H1 (cell line): Measurements from ENCODE around the gene PES1. TPM values are rescaled to one million over a fixed set of nuclear protein-coding genes. Genes with fewer than 3 reads are reported as not detected.

Experiments used
- CTCF ChIA-PET: fragments of 300-600 bp; sonication (Branson Sonifier 250); formaldehyde crosslinking; loops from one replicate; lab custom pipeline; 2021; ENCODE audit not compliant: partially characterized antibody; lab: Charles Lee
- POLR2A ChIA-PET: fragments of 300-600 bp; sonication (Branson Sonifier 250); formaldehyde crosslinking; loops from one replicate; lab custom pipeline; 2021; ENCODE audit warnings: inconsistent platforms; ENCODE audit not compliant: partially characterized antibody; lab: Charles Lee
- DNase-seq, 2 experiments: peaks; one replicate each; pipeline versions ENCODE4 v3.0.0 to v3.0.0-alpha.2; 2010 to 2022; ENCODE audit warnings: low spot score in 2 of 2, low read depth in 1 of 2, mixed read lengths in 1 of 2
- FAIRE-seq: peaks from 2 replicates; lab custom pipeline; 2011; peaks lifted over from hg19 to GRCh38; lab: Jason Lieb, UNC
- H2AFZ ChIP-seq: 2 replicates; pipeline ENCODE4 v1.8.1; 2012; ENCODE audit warnings: low read length, inconsistent platforms
- H2AK5ac ChIP-seq: 2 replicates; pipeline ENCODE4 v1.6.1; 2013; ENCODE audit warnings: low read depth, low read length
- H2BK120ac ChIP-seq: replicated peaks from 2 replicates; pipeline ENCODE3; 2013; ENCODE audit warnings: low read depth, low read length, inconsistent platforms
- H2BK12ac ChIP-seq: 2 replicates; pipeline ENCODE4 v1.6.1; 2013; ENCODE audit warnings: low read depth, low read length
- H2BK15ac ChIP-seq: 2 replicates; pipeline ENCODE4 v1.6.1; 2013; ENCODE audit warnings: low read length
- H2BK20ac ChIP-seq: 2 replicates; pipeline ENCODE4 v1.6.1; 2013; ENCODE audit warnings: low read length
- H2BK5ac ChIP-seq: 2 replicates; pipeline ENCODE4 v1.6.1; 2013; ENCODE audit warnings: low read depth, low read length
- H3K14ac ChIP-seq: 2 replicates; pipeline ENCODE4 v1.6.1; 2013; ENCODE audit warnings: inconsistent platforms; ENCODE audit not compliant: insufficient read length
- H3K18ac ChIP-seq: 2 replicates; pipeline ENCODE4 v1.6.1; 2013; ENCODE audit warnings: low read length; ENCODE audit errors: extremely low read depth
- H3K23ac ChIP-seq: 2 replicates; pipeline ENCODE4 v1.6.1; 2013; ENCODE audit warnings: inconsistent platforms; ENCODE audit not compliant: insufficient read length
- H3K23me2 ChIP-seq: 2 replicates; pipeline ENCODE4 v1.6.1; 2013; ENCODE audit warnings: low read depth, low read length
- H3K27ac ChIP-seq: 2 replicates; pipeline ENCODE4 v1.6.1; 2011; ENCODE audit warnings: low read depth, low read length, inconsistent platforms
- H3K27me3 ChIP-seq, 4 experiments: replicated peaks in 1 of 4; 1 replicate in 1 of 4; 2 replicates in 3 of 4; pipeline versions ENCODE4 v1.6.1 to v1.8.1; 2011 to 2013; ENCODE audit warnings: low read length in 3 of 4, mild to moderate bottlenecking in 3 of 4, inconsistent platforms in 2 of 4, mixed read lengths in 2 of 4, moderate library complexity in 1 of 4; ENCODE audit not compliant: control insufficient read depth in 3 of 4, insufficient read depth in 3 of 4; ENCODE audit errors: extremely low read depth in 1 of 4
- H3K36me3 ChIP-seq, 4 experiments: 2 replicates each; pipeline versions ENCODE4 v1.6.1 to v1.8.1; 2011 to 2013; ENCODE audit warnings: mild to moderate bottlenecking in 4 of 4, low read length in 3 of 4, moderate library complexity in 2 of 4, control low read depth in 1 of 4, inconsistent platforms in 1 of 4; ENCODE audit not compliant: insufficient read depth in 4 of 4, control insufficient read depth in 2 of 4
- H3K4ac ChIP-seq: replicated peaks from 2 replicates; pipeline ENCODE3; 2013; ENCODE audit warnings: low read length, low read depth, mixed read lengths, inconsistent platforms; ENCODE audit not compliant: insufficient read length
- H3K4me1 ChIP-seq, 4 experiments: replicated peaks in 1 of 4; 1 replicate in 1 of 4; 2 replicates in 3 of 4; pipeline versions ENCODE4 v1.6.1 to v1.8.1; 2011 to 2013; ENCODE audit warnings: low read length in 3 of 4, inconsistent platforms in 2 of 4, mixed read lengths in 1 of 4; ENCODE audit not compliant: insufficient read depth in 4 of 4, control insufficient read depth in 3 of 4
- H3K4me2 ChIP-seq, 2 experiments: 2 replicates each; pipeline versions ENCODE4 v1.6.1 to v1.8.1; 2011 to 2013; ENCODE audit warnings: low read depth in 2 of 2, low read length in 2 of 2, control low read depth in 1 of 2, inconsistent platforms in 1 of 2, mild to moderate bottlenecking in 1 of 2; ENCODE audit not compliant: insufficient read depth in 1 of 2
- H3K4me3 ChIP-seq, 4 experiments: fragments of 200-600, 300-600 bp in 1 of 4; sonication (generic), shearing (Covaris generic), sonication (Bioruptor Twin) in 1 of 4; 2 replicates each; pipeline versions ENCODE4 v1.5.1 to v1.8.1; 2011 to 2016; ENCODE audit warnings: low read length in 4 of 4, low read depth in 3 of 4, control low read depth in 2 of 4, inconsistent platforms in 2 of 4, mild to moderate bottlenecking in 2 of 4, mixed read lengths in 1 of 4, moderate library complexity in 1 of 4; ENCODE audit not compliant: insufficient read depth in 2 of 4; ENCODE audit errors: extremely low read depth in 1 of 4
- H3K56ac ChIP-seq: replicated peaks from 2 replicates; pipeline ENCODE3; 2013; ENCODE audit warnings: low read depth, mild to moderate bottlenecking, mixed read lengths, low read length, inconsistent platforms; ENCODE audit not compliant: insufficient read length
- H3K79me1 ChIP-seq: 2 replicates; pipeline ENCODE4 v1.6.1; 2013; ENCODE audit warnings: low read depth, low read length, control low read depth
- H3K79me2 ChIP-seq, 2 experiments: 2 replicates each; pipeline versions ENCODE4 v1.6.1 to v1.8.1; 2012 to 2013; ENCODE audit warnings: low read length in 2 of 2, mild to moderate bottlenecking in 2 of 2, inconsistent platforms in 1 of 2; ENCODE audit not compliant: insufficient read depth in 2 of 2, control insufficient read depth in 1 of 2
- H3K9ac ChIP-seq, 4 experiments: replicated peaks in 1 of 4; 1 replicate in 1 of 4; 2 replicates in 3 of 4; pipeline versions ENCODE4 v1.6.1 to v1.8.1; 2011 to 2013; ENCODE audit warnings: low read depth in 3 of 4, low read length in 3 of 4, control low read depth in 2 of 4, mild to moderate bottlenecking in 2 of 4, moderate library complexity in 2 of 4, inconsistent platforms in 1 of 4; ENCODE audit errors: extremely low read depth in 1 of 4
- H3K9me3 ChIP-seq, 2 experiments: 2 replicates each; pipeline versions ENCODE4 v1.6.1 to v1.8.1; 2012 to 2013; ENCODE audit warnings: mild to moderate bottlenecking in 2 of 2, moderate library complexity in 2 of 2, control low read depth in 1 of 2, inconsistent platforms in 1 of 2, low read depth in 1 of 2, low read length in 1 of 2, mixed read lengths in 1 of 2; ENCODE audit not compliant: insufficient read depth in 2 of 2
- H4K20me1 ChIP-seq, 2 experiments: replicated peaks in 1 of 2; 2 replicates each; pipeline versions ENCODE3 to v1.8.1; 2011 to 2013; ENCODE audit warnings: inconsistent platforms in 2 of 2, low read length in 2 of 2, mild to moderate bottlenecking in 1 of 2; ENCODE audit not compliant: insufficient read depth in 2 of 2, control insufficient read depth in 1 of 2
- H4K5ac ChIP-seq: 2 replicates; pipeline ENCODE4 v1.6.1; 2013; ENCODE audit warnings: low read length, low read depth, mixed read lengths, inconsistent platforms; ENCODE audit not compliant: insufficient read length
- H4K8ac ChIP-seq: 2 replicates; pipeline ENCODE4 v1.8.0; 2013; ENCODE audit warnings: mild to moderate bottlenecking, moderate library complexity, low read length, inconsistent platforms; ENCODE audit not compliant: insufficient read depth; ENCODE audit errors: extremely low read depth
- H4K91ac ChIP-seq: replicated peaks from 2 replicates; pipeline ENCODE3; 2013; ENCODE audit warnings: low read length, mixed read lengths, inconsistent platforms; ENCODE audit not compliant: insufficient read length
- MAFK ChIP-seq: IDR thresholded peaks from 2 replicates; pipeline ENCODE4 v1.6.1; 2012; ENCODE audit warnings: low read depth, mild to moderate bottlenecking, improper control_type of control experiment, low read length
- YY1 ChIP-seq: IDR thresholded peaks from 2 replicates; pipeline ENCODE4 v1.6.1; 2011; ENCODE audit warnings: low read depth, mild to moderate bottlenecking, low read length
- WGBS, 2 experiments: shearing (Covaris generic) in 1 of 2; methylation state at CpG; one replicate each; pipeline versions ENCODE4 v1.1.6 to v1.1.7; 2013 to 2015; ENCODE audit warnings: low lambda C conversion rate in 2 of 2, mixed read lengths in 2 of 2, inconsistent platforms in 1 of 2, low coverage in 1 of 2, missing lambda C conversion rate in 1 of 2; ENCODE audit not compliant: insufficient replicate concordance in 2 of 2, insufficient coverage in 1 of 2, insufficient read length in 1 of 2; ENCODE audit errors: extremely low coverage in 1 of 2, missing lambda C conversion rate in 1 of 2; 5-methylcytosine and 5-hydroxymethylcytosine counted together
- polyA plus RNA-seq, 7 experiments: library from polyadenylated mRNA; depleted of rRNA in 3 of 7; stranded (reverse) in 5 of 7; unstranded in 2 of 7; fragments of >200 nt in 5 of 7; fragments of 200-250 nt in 2 of 7; gene quantifications; 1 replicate in 5 of 7; 2 replicates in 1 of 7; 4 replicates in 1 of 7; pipeline versions ENCODE4 v1.2.1 to v1.2.3, GENCODE V29; 2011 to 2013; ENCODE audit warnings: missing spikeins in 2 of 7, mixed read lengths in 2 of 7
- total RNA-seq: library from RNA; stranded (reverse); fragmentation: NEBNext Ultra II Directional; extraction: Animal tissue kit (Norgen Biotek cat#: 25700); gene quantifications from 2 replicates; pipeline ENCODE4 v1.2.1, GENCODE V29; 2021

Gene PES1
- total and polyA plus RNA-seq, 2 of the 8 experiments (the other 6 are each of a cell fraction or from before 2014, with no cell fraction given), result 121 to 191 TPM

- H2BK5ac ChIP-seq, result no peak overlapping the region
- no peaks in the 10 kb centered on the region for H3K23me2 ChIP-seq
- no peak overlapping the region for H3K23ac ChIP-seq
- no peak overlapping the region for H3K4ac ChIP-seq
- H2BK15ac ChIP-seq, result no peak overlapping the region
- H3K4me3 ChIP-seq, result no peak overlapping the region
- no peak overlapping the region for H3K56ac ChIP-seq
- H4K20me1 ChIP-seq, result peaks cover 2 to 5% of the 10 kb centered on the region in 2 experiments
- H3K79me2 ChIP-seq, result no peaks in the 10 kb centered on the region
- H2BK120ac ChIP-seq, result no peak overlapping the region
- POLR2A ChIA-PET, result interaction anchor here (0.9 kb wide), 1 partner anchor 11 kb away, joined by 4 read pairs; no protein-coding TSS in a partner anchor
- H4K8ac ChIP-seq, result no peak overlapping the region
- H3K14ac ChIP-seq, result no peak overlapping the region
- H3K18ac ChIP-seq, result no peak overlapping the region
- H3K36me3 ChIP-seq, result peaks cover 10 to 70% (median 53%) of the 10 kb centered on the region in 4 experiments; a peak in 7 of 8 replicates
- no peak overlapping the region for H2AFZ ChIP-seq
- H3K9me3 ChIP-seq, result no peaks in the 10 kb centered on the region
- H3K27me3 ChIP-seq, result no peaks in the 10 kb centered on the region
- H3K27ac ChIP-seq, result no peak overlapping the region
- 93% methylated on average over 7 of the region's 7 CpGs; no CpG with 5 or more reads in 1 of the 2 experiments for WGBS, 2 experiments
- FAIRE-seq (no peak), DNase-seq (no peak)
- H2BK20ac ChIP-seq, result no peak overlapping the region
- no peaks in the 10 kb centered on the region; the same call in 1 of the 2 replicates for H3K79me1 ChIP-seq
- no peaks in the 10 kb centered on the region for H3K4me1 ChIP-seq
- no peak overlapping the region for H2BK12ac ChIP-seq
- no peak for TF ChIP-seq YY1
- TF ChIP-seq MAFK, result peak; percentile 97
- TF ChIP-seq, all 59 proteins: peak for 1
- Histone ChIP-seq H3K4me2 (no peak overlapping the region), H3K9ac (no peak overlapping the region), H4K5ac (no peak overlapping the region), H2AK5ac (no peak overlapping the region), H4K91ac (no peak overlapping the region)
- CTCF ChIA-PET, result interaction anchor here (0.5 to 1.5 kb wide), 4 partner anchors 10 to 208 kb away, joined by 3 to 5 read pairs (median 4); partner anchors contain the start of gene SLC35E4
These were observed 23.8 kb upstream of the PES1 start for GRCh38 chr22:30615543-30615954.
